H1 (cell line): ENCODE results near the gene RARA. TPM values are rescaled to one million over a fixed set of nuclear protein-coding genes. Genes with fewer than 3 reads are reported as not detected.

Experiments
- ASH2L ChIP-seq: fragments of 200-600, 300-600 bp; sonication (generic); IDR thresholded peaks from one replicate; pipeline ENCODE4 v1.7.1; 2017; ENCODE audit warnings: low read length
- ATF2 ChIP-seq: IDR thresholded peaks from 2 replicates; pipeline ENCODE4 v1.6.1; 2012; ENCODE audit warnings: low read length, inconsistent platforms
- CTBP2 ChIP-seq: IDR thresholded peaks from 2 replicates; pipeline ENCODE4 v1.7.0; 2011; ENCODE audit warnings: borderline replicate concordance, mild to moderate bottlenecking, moderate library complexity, mixed read lengths, low read length; ENCODE audit not compliant: insufficient read depth, insufficient read length
- CTCF ChIP-seq, 3 experiments: IDR thresholded peaks; 1 replicate in 2 of 3; 2 replicates in 1 of 3; pipeline versions ENCODE4 v1.5.1 to v1.6.1; 2011; ENCODE audit warnings: low read length in 3 of 3, mild to moderate bottlenecking in 3 of 3, inconsistent platforms in 2 of 3, low read depth in 1 of 3, moderate library complexity in 1 of 3; ENCODE audit not compliant: insufficient read depth in 1 of 3; ENCODE audit errors: control extremely low read depth in 1 of 3
- E2F6 ChIP-seq: IDR thresholded peaks from 2 replicates; pipeline ENCODE4 v1.6.1; 2012; ENCODE audit warnings: inconsistent platforms
- EGR1 ChIP-seq: IDR thresholded peaks from 2 replicates; pipeline ENCODE4 v1.6.1; 2011; ENCODE audit warnings: low read depth, low read length, borderline replicate concordance
- GTF2F1 ChIP-seq: IDR thresholded peaks from 2 replicates; pipeline ENCODE4 v1.6.1; 2012; ENCODE audit warnings: low read depth, low read length, improper control_type of control experiment, borderline replicate concordance
- KDM1A ChIP-seq: fragments of 200-600, 300-600 bp; sonication (generic); IDR thresholded peaks from 2 replicates; pipeline ENCODE4 v1.7.1; 2016; ENCODE audit warnings: mild to moderate bottlenecking, low read length, borderline replicate concordance
- KDM4A ChIP-seq: IDR thresholded peaks from one replicate; pipeline ENCODE4 v1.7.1; 2012; ENCODE audit warnings: low read depth, mild to moderate bottlenecking, moderate library complexity, low read length, inconsistent platforms; ENCODE audit not compliant: severe bottlenecking
- NANOG ChIP-seq: IDR thresholded peaks from 2 replicates; pipeline ENCODE4 v1.6.1; 2011; ENCODE audit warnings: low read length, low read depth, mild to moderate bottlenecking, inconsistent platforms; ENCODE audit not compliant: insufficient read depth, poor library complexity, severe bottlenecking
- POLR2A ChIP-seq, 2 experiments: IDR thresholded peaks; 1 replicate in 1 of 2; 2 replicates in 1 of 2; pipeline ENCODE4 v1.6.1; 2011; ENCODE audit warnings: low read depth in 2 of 2, low read length in 2 of 2, mild to moderate bottlenecking in 2 of 2; ENCODE audit errors: control extremely low read depth in 1 of 2
- RBBP5 ChIP-seq: IDR thresholded peaks from 2 replicates; pipeline ENCODE4 v1.7.1; 2012; ENCODE audit warnings: low read depth, mild to moderate bottlenecking, inconsistent platforms, low read length, moderate library complexity, borderline replicate concordance
- SIN3A ChIP-seq, 2 experiments: IDR thresholded peaks in 1 of 2; conservative IDR thresholded peaks in 1 of 2; 2 replicates each; pipeline ENCODE4 v1.6.1; 2011 to 2012; ENCODE audit warnings: low read length in 2 of 2, improper control_type of control experiment in 1 of 2, low read depth in 1 of 2, mild to moderate bottlenecking in 1 of 2
- SIX5 ChIP-seq: IDR thresholded peaks from 2 replicates; pipeline ENCODE4 v1.6.1; 2011; ENCODE audit warnings: mild to moderate bottlenecking, low read depth, low read length
- SUZ12 ChIP-seq: fragments of 200-600 bp; sonication (generic); IDR thresholded peaks from 2 replicates; pipeline ENCODE4 v1.6.1; 2012; ENCODE audit warnings: mild to moderate bottlenecking, inconsistent platforms, low read length, moderate library complexity, mixed read lengths
- USF2 ChIP-seq: IDR thresholded peaks from 2 replicates; pipeline ENCODE4 v1.6.1; 2011; ENCODE audit warnings: low read length, improper control_type of control experiment
- polyA plus RNA-seq, 7 experiments: library from polyadenylated mRNA; depleted of rRNA in 3 of 7; stranded (reverse) in 5 of 7; unstranded in 2 of 7; fragments of >200 nt in 5 of 7; fragments of 200-250 nt in 2 of 7; gene quantifications; 1 replicate in 5 of 7; 2 replicates in 1 of 7; 4 replicates in 1 of 7; pipeline versions ENCODE4 v1.2.1 to v1.2.3, GENCODE V29; 2011 to 2013; ENCODE audit warnings: missing spikeins in 2 of 7, mixed read lengths in 2 of 7
- total RNA-seq: library from RNA; stranded (reverse); fragmentation: NEBNext Ultra II Directional; extraction: Animal tissue kit (Norgen Biotek cat#: 25700); gene quantifications from 2 replicates; pipeline ENCODE4 v1.2.1, GENCODE V29; 2021

The RARA gene
- total and polyA plus RNA-seq, 2 of the 8 experiments (the other 6 are each of a cell fraction or from before 2014, with no cell fraction given): 4.4 to 16.5 TPM

GRCh38 chr17:40363111-40363827 is 54.3 kb downstream of the RARA start (continued):
- TF ChIP-seq GTF2F1: no peak
- TF ChIP-seq SIN3A (conservative IDR thresholded peaks at IDR 0.05 in 1 of 2, IDR thresholded peaks at IDR 0.05 in 1 of 2; ENCODE audit: low read depth in 1 of 2, low read length in 2 of 2): peak in 1 of 2 experiments; percentile 8; a peak in 1 of 4 replicates
- no peak for TF ChIP-seq POLR2A (IDR thresholded peaks at IDR 0.05; ENCODE audit: control extremely low read depth in 1 of 2, low read depth in 2 of 2, low read length in 2 of 2)
- no peak; the same call in 1 of the 2 replicates for TF ChIP-seq RBBP5
- TF ChIP-seq CTBP2: no peak
- no peak for TF ChIP-seq CTCF (IDR thresholded peaks at IDR 0.05; ENCODE audit: control extremely low read depth in 1 of 3, insufficient read depth in 1 of 3, low read depth in 1 of 3, low read length in 3 of 3)
- TF ChIP-seq SUZ12: peak; percentile 70
- no peak for TF ChIP-seq ATF2
- no peak for TF ChIP-seq KDM1A
- TF ChIP-seq ASH2L: peak; percentile 42
- no peak for TF ChIP-seq EGR1
- no peak for TF ChIP-seq NANOG
- TF ChIP-seq KDM4A: peak; percentile 78
- no peak for TF ChIP-seq USF2
- TF ChIP-seq SIX5: no peak
- TF ChIP-seq E2F6: peak; percentile 65
